LNCaP clone FGC (cell line): Measurements from ENCODE around the gene METTL8.

Source experiments
- DNase-seq: peaks from one replicate; pipeline ENCODE4 v3.0.0-alpha.2; 2011; ENCODE audit warnings: low read depth
- H3K4me3 ChIP-seq: 2 replicates; pipeline ENCODE4 v1.5.1; 2011; ENCODE audit warnings: mild to moderate bottlenecking, low read depth, low read length, control low read depth
- CTCF ChIP-seq: IDR thresholded peaks from 2 replicates; pipeline ENCODE4 v1.5.1; 2012; ENCODE audit warnings: mild to moderate bottlenecking; ENCODE audit not compliant: control insufficient read depth, insufficient read depth; ENCODE audit errors: extremely low read depth

METTL8 gene

GRCh38 chr2:171330155-171330956, 103.4 kb downstream of the METTL8 start:
- H3K4me3 ChIP-seq = no peak overlapping the region
- no peak for TF ChIP-seq CTCF

GRCh38 chr2:171327043-171327496, 106.7 kb downstream of the METTL8 start:
- DNase-seq = peak; percentile 81
- TF ChIP-seq CTCF = no peak

More at GRCh38 chr2:171330155-171330956, 103.4 kb downstream of the METTL8 start:
- no peak for DNase-seq

GRCh38 chr2:171325886-171326585, 107.8 kb downstream of the METTL8 start:
- TF ChIP-seq CTCF = no peak

More at GRCh38 chr2:171327043-171327496, 106.7 kb downstream of the METTL8 start:
- H3K4me3 ChIP-seq = peak overlapping the region; percentile 4; the same call in 1 of the 2 replicates

GRCh38 chr2:171323971-171324528, 109.7 kb downstream of the METTL8 start:
- TF ChIP-seq CTCF = no peak
- DNase-seq = no peak
- no peak overlapping the region for H3K4me3 ChIP-seq

More at GRCh38 chr2:171325886-171326585, 107.8 kb downstream of the METTL8 start:
- no peak overlapping the region for H3K4me3 ChIP-seq
- DNase-seq = no peak

- DNase-seq = no peak
- H3K4me3 ChIP-seq = no peak overlapping the region
- TF ChIP-seq CTCF = no peak
Observed at GRCh38 chr2:171322928-171323327, 110.9 kb downstream of the METTL8 start.

GRCh38 chr2:171320731-171321130, 113.1 kb downstream of the METTL8 start:
- H3K4me3 ChIP-seq = no peak overlapping the region
- TF ChIP-seq CTCF = no peak
- no peak for DNase-seq
